KMS-11 (cell line): Measurements from ENCODE around the gene IL1RL1.

ENCODE experiments used
- H2AFZ ChIP-seq: fragments of 200-600 bp; sonication (generic); 2 replicates; pipeline ENCODE4 v1.6.1; 2016; ENCODE audit warnings: antibody characterized with exemption, mixed run types, low read depth
- H3K27ac ChIP-seq: fragments of 200-600 bp; sonication (generic); 2 replicates; pipeline ENCODE4 v1.6.1; 2016; ENCODE audit warnings: mild to moderate bottlenecking, mixed run types
- H3K27me3 ChIP-seq: fragments of 200-600 bp; sonication (generic); 2 replicates; pipeline ENCODE4 v1.6.1; 2017; ENCODE audit warnings: mild to moderate bottlenecking, low read depth, mixed run types, moderate library complexity; ENCODE audit not compliant: insufficient read depth
- H3K36me3 ChIP-seq: fragments of 200-600 bp; sonication (generic); 2 replicates; pipeline ENCODE4 v1.6.1; 2017; ENCODE audit warnings: mild to moderate bottlenecking, mixed run types; ENCODE audit not compliant: insufficient read depth
- H3K4me1 ChIP-seq: fragments of 200-600 bp; sonication (generic); 2 replicates; pipeline ENCODE4 v1.6.1; 2016; ENCODE audit warnings: mild to moderate bottlenecking, low read depth, mixed run types; ENCODE audit not compliant: poor library complexity, severe bottlenecking
- H3K4me2 ChIP-seq: fragments of 200-600 bp; sonication (generic); 2 replicates; pipeline ENCODE4 v1.7.0; 2016; ENCODE audit warnings: mild to moderate bottlenecking, mixed run types
- H3K4me3 ChIP-seq: fragments of 200-600 bp; sonication (generic); IDR thresholded peaks from 2 replicates; pipeline ENCODE4 v1.6.1; 2017; ENCODE audit warnings: low read depth, low read length, mixed read lengths; ENCODE audit not compliant: insufficient read depth
- H3K79me2 ChIP-seq: fragments of 200-600 bp; sonication (generic); 2 replicates; pipeline ENCODE4 v1.6.1; 2016; ENCODE audit warnings: low read depth, mixed run types; ENCODE audit not compliant: insufficient read depth
- H3K9ac ChIP-seq: fragments of 200-600 bp; sonication (generic); 2 replicates; pipeline ENCODE4 v1.6.1; 2016; ENCODE audit warnings: mild to moderate bottlenecking, mixed run types
- H4K20me1 ChIP-seq: fragments of 200-600 bp; sonication (generic); 2 replicates; pipeline ENCODE4 v1.6.1; 2016; ENCODE audit warnings: mild to moderate bottlenecking, mixed run types; ENCODE audit not compliant: insufficient read depth
- CTCF ChIP-seq: fragments of 200-600 bp; sonication (generic); conservative IDR thresholded peaks from 2 replicates; pipeline ENCODE4 v1.6.1; 2017; ENCODE audit warnings: low read depth, mild to moderate bottlenecking, antibody characterized with exemption, low read length, moderate library complexity, mixed read lengths

IL1RL1 gene

GRCh38 chr2:102313950-102314349 is 2.6 kb downstream of the IL1RL1 start:
- no peaks in the 10 kb centered on the region for H3K36me3 ChIP-seq
- H3K27ac ChIP-seq, result no peak overlapping the region
- H2AFZ ChIP-seq, result no peak overlapping the region
- no peak overlapping the region for H3K4me2 ChIP-seq
- no peak overlapping the region for H3K9ac ChIP-seq
- no peaks in the 10 kb centered on the region for H3K27me3 ChIP-seq
- no peaks in the 10 kb centered on the region for H3K79me2 ChIP-seq
- H3K4me3 ChIP-seq, result no peak overlapping the region
- no peak for TF ChIP-seq CTCF
- no peaks in the 10 kb centered on the region for H3K4me1 ChIP-seq
- H4K20me1 ChIP-seq, result no peaks in the 10 kb centered on the region

GRCh38 chr2:102315921-102316320 is 4.6 kb downstream of the IL1RL1 start:
- Histone ChIP-seq H2AFZ (no peak overlapping the region), H3K4me2 (no peak overlapping the region), H3K9ac (no peak overlapping the region), H3K79me2 (no peaks in the 10 kb centered on the region), H3K36me3 (no peaks in the 10 kb centered on the region), H3K4me1 (no peaks in the 10 kb centered on the region), H3K27ac (no peak overlapping the region), H3K4me3 (no peak overlapping the region), H4K20me1 (no peaks in the 10 kb centered on the region), H3K27me3 (no peaks in the 10 kb centered on the region)
- TF ChIP-seq CTCF, result no peak

- H3K4me2 ChIP-seq, result no peak overlapping the region
- no peaks in the 10 kb centered on the region for H3K4me1 ChIP-seq
- no peaks in the 10 kb centered on the region for H4K20me1 ChIP-seq
- H3K4me3 ChIP-seq, result no peak overlapping the region
- H3K9ac ChIP-seq, result no peak overlapping the region
- no peak overlapping the region for H3K27ac ChIP-seq
- TF ChIP-seq CTCF, result no peak
- no peak overlapping the region for H2AFZ ChIP-seq
- no peaks in the 10 kb centered on the region for H3K36me3 ChIP-seq
- no peaks in the 10 kb centered on the region for H3K27me3 ChIP-seq
- no peaks in the 10 kb centered on the region for H3K79me2 ChIP-seq
Measured at GRCh38 chr2:102317715-102318114, 6.4 kb downstream of the IL1RL1 start.

- no peak for TF ChIP-seq CTCF
- Histone ChIP-seq H3K4me2 (no peak overlapping the region), H3K36me3 (no peaks in the 10 kb centered on the region)
Measured at GRCh38 chr2:102318437-102318836, 7.1 kb downstream of the IL1RL1 start.

More at GRCh38 chr2:102318437-102318836, 7.1 kb downstream of the IL1RL1 start:
- Histone ChIP-seq H3K27me3 (no peaks in the 10 kb centered on the region), H4K20me1 (no peaks in the 10 kb centered on the region), H3K27ac (no peak overlapping the region), H3K79me2 (no peaks in the 10 kb centered on the region), H3K4me3 (no peak overlapping the region), H2AFZ (no peak overlapping the region), H3K4me1 (no peaks in the 10 kb centered on the region), H3K9ac (no peak overlapping the region)
